ENCODE results near the gene ADGRE1.

ADGRE1 gene

DNA sequence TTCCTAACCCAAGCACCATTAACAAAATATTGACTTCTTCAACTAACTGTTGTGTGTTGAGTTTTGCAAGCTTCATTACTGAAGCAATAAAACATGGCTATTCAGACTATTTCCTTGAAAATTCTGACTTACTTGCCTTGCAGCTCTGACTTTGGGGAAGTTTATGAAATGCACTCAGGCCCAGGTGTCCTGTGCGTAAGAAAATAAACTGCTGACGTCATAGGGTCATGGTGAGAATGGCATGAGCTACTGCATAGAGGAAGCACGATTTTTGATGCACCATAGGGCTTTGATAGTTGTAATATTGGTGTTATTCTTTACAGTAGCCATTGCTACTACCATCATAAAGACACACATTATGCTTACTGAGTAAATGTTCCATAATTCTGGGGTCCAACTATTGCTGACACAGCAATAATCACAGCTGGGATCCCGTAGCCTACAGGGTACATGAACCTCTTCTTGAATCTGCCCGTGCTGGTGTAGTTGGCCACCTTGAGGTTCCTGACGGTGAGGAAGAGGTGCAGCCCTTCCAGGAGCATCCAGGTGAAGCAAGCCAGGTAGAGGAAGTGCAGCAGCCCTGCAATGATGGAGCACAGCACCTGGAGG lies 76.0 kb downstream of the ADGRE1 start:
- no peak for DNase-seq

DNA sequence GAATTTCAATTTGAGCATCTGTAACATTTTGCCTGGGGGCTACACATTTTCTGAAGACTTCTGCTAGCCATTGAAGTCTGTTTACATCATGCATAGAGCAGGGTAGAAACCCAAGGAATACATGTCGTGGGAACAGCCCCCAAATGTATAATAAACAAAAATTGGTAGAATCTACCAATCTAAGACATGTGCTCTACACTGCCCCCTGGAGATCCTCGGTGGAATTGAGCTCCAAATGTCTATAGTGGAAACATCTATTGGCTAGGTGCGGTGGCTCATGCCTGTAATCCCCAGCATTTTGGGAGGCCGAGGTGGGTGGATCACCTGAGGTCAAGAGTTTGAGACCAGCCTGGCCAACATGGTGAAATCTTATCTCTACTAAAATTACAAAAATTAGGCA lies 76.6 kb downstream of the ADGRE1 start:
- DNase-seq: peak; percentile 24

DNA sequence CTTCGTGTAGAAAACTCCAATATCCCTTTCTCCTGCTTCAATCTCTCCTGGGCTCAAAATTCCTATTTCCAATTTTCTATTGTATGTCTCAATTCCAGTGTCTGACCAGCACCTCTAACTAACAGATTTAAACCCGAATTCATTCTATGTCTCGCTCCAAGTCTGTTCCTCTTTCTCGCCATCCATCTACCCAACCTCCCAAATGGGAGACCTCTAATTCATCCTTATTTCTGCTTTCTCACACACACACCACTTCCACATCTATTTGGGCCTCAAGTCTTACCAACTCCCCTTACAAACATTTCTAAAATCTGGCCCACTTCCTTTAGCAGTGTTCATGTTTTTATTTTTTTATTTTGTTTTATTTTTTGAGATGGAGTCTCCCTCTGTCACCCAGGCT lies 80.6 kb downstream of the ADGRE1 start:
- no peak for DNase-seq

DNA sequence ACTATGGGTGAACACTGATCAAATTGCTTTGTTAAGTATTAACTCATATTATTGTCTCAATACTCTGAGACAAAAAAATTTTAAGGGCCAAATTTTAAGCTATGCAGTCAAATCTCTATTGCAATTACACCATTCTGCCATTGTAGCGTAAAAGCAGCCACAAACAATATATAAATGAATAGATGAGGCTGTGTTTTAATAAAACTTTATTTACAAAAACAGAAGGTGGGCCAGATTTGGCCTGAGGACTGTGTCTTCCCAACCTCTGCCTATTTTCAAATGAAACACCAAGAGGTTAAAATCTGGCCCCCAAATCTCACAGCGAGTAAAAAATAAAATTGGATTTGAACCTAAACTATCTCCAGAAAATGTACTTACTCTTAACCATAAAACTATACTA lies 82.1 kb downstream of the ADGRE1 start:
- no peak for DNase-seq

DNA sequence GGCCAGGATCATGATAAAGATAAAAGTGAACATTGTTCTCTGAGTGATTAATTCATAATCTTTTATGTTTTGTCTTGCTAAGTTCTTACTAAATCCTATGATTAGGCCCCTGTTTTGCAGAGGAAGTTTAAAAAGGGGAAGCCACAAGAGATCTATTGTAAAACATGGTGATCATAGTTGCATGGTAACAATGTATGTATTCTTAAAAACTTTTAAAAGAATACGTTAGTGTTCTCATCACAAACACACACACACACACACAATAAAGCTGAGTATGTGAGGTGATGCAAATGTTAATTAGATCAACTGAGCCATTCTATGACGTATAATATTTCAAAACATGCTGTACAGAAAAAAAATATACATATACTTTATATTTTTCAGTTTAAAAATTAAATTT lies 82.6 kb downstream of the ADGRE1 start:
- no peak for DNase-seq

DNA sequence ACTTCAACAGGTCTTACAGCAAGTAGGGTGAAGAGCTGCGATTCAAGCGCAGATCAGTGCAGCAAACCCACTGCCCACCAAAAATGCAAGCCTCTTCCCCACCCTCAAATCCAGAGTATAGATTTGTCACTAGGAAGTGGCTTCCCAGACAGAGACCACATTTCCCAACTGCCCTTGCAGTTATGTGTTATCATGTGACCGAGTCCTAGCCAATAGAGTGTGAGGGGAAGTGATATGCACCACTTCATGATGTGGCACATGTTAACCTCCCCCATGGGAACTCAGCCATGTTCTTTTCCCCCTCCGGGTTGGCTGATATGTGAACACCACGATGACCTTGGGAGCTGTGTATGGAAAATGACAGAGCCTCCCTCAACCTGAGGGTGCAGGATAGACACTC lies 83.1 kb downstream of the ADGRE1 start:
- no peak for DNase-seq

DNA sequence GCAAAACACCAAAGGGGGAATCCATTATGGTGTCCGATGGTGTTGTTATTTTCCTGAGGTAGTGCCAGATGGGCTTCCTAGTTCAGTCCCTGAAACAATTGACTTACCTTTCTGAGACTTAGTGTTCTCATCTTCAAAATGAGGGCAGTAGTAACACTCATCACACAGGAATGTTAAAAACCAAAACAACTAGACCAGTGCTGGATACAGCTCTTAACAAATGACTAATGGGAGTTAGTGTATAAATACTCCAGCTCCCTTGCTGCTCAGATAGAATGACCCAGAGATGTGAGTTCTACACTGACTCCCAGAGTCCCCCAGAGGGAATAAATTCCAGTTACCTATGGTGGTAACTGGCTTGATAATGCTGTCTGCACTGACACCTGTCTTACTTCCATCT lies 84.0 kb downstream of the ADGRE1 start:
- no peak for DNase-seq

DNA sequence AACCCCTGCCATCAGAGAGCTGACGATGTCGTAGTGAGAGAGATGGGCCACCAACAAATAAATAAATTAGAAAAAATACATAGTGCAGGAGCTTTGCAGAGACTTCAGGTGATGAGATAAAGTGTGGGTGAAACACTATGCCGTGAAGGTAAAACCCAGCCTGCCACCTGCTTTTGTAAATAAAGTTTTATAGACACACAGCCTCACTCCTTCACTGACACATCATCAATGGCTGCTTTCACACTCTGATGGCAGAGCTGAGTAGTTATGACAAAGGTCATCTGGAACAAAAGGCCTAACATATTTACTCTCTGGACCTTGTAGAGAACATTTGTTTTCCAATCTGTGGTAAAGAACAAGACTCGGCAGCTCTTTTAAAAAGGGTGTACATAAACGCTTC lies 88.8 kb downstream of the ADGRE1 start:
- DNase-seq: no peak

DNA sequence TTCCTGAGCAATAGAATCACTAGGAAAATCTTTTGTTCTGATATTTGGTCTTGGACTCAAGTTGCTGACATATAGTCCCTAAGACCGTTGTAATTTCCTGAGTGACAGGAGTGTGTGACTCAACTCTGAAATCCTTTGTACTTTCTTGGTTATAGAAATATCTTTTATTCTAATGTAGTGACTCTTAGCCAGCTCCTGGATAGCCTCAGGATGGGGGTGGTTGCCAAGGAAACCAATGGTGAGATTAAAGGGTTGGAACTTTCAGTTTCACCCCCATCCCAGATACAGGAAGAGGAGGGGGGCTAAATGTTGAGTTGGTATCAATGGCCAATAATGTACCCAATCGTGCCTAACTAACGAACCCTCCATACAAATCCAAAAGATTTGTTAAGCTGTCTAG lies 92.0 kb downstream of the ADGRE1 start:
- DNase-seq: no peak

DNA sequence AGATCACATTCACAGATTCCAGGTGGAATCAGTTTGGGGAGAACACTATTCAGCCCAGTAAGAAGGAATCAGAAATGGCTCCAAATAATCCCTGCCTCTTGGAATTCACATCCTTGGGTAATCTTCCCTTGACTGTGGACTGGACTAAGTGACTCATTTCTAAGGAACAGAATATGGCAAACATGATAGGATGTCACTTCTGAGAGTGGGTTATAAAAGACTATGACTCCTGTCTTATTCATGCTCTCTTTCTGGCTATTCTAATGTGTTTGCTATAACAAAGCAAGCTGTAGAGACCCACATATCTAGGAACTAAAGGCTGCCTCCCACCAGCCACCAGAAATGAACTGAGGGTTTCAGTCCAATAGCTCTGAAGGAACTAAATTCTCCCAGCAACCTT lies 96.1 kb downstream of the ADGRE1 start:
- DNase-seq: no peak

DNA sequence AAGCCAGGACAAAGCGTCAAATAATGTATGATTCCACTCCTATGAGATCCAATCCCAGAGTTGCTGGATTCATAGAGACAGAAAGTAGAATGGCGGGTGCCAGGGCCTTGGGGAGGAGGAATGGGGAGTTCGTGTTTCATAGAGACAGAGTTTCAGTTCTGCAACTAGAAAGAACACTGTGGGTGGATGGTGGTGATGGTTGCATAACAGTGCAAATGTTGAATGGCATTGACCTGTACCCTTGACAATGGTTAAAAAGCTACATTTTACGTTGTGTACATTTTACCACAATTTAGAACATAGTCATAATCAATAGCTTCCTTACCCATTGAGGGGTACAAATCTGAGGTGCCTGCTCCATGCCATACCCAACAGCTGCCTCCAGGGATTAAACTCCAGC lies 100.5 kb downstream of the ADGRE1 start:
- no peak for DNase-seq

DNA sequence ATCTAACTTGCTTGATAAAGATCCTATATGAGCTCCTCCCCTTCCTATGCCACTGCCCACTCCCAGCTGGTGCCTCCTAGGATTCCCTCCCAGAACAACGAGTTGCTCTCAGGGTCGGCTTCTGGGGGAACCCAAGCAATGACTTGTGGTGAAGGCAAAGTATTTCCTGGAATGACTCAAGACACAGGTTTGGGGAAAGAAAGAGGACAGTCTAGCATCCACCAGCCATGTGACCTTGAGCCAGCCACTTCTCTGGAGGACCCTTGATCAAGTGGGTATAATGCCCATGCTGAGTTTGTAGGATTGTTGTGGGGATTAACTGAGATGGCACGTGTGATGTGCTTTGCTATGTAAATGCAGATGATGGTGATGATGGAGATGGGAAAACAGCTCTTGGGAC lies 100.9 kb downstream of the ADGRE1 start:
- no peak for DNase-seq

Measured in CD4-positive, alpha-beta T cell treated with Interleukin-4 for 4 hours (primary cell).